Midbrain (tissue), 1 donor: ENCODE data around the gene SIPA1L3.

Experiments used
- DNase-seq: peaks from one replicate; lab custom pipeline; 2025; lab: John Stamatoyannopoulos, UW

The SIPA1L3 gene

GRCh38 chr19:38239816-38240215 lies 332.8 kb downstream of the SIPA1L3 start:
- no peak for DNase-seq

GRCh38 chr19:38243279-38243673 lies 336.3 kb downstream of the SIPA1L3 start:
- no peak for DNase-seq

- no peak for DNase-seq
Measured at GRCh38 chr19:38245826-38246498, 339.0 kb downstream of the SIPA1L3 start.

GRCh38 chr19:38247126-38247525 lies 340.1 kb downstream of the SIPA1L3 start:
- DNase-seq: no peak

- DNase-seq: peak; percentile 49
Measured at GRCh38 chr19:38247734-38248268, 340.8 kb downstream of the SIPA1L3 start.

GRCh38 chr19:38248421-38248820 lies 341.4 kb downstream of the SIPA1L3 start:
- DNase-seq: no peak

GRCh38 chr19:38250428-38250820 lies 343.4 kb downstream of the SIPA1L3 start:
- DNase-seq: no peak

GRCh38 chr19:38250821-38251563 lies 344.0 kb downstream of the SIPA1L3 start:
- DNase-seq: peak; percentile 74

GRCh38 chr19:38251564-38252051 lies 344.6 kb downstream of the SIPA1L3 start:
- peak; percentile 51 for DNase-seq

- DNase-seq: no peak
Measured at GRCh38 chr19:38252385-38252784, 345.4 kb downstream of the SIPA1L3 start.

- DNase-seq: peak; percentile 92
Measured at GRCh38 chr19:38252941-38253691, 346.1 kb downstream of the SIPA1L3 start.

GRCh38 chr19:38253788-38254187 lies 346.8 kb downstream of the SIPA1L3 start:
- no peak for DNase-seq

- DNase-seq: no peak
Measured at GRCh38 chr19:38255383-38256014, 348.5 kb downstream of the SIPA1L3 start.
